Hepatocyte (in vitro differentiated cells): Measurements from ENCODE around the gene SCAMP5. TPM values are rescaled to one million over a fixed set of nuclear protein-coding genes. Genes with fewer than 3 reads are reported as not detected.

Experiments
- DNase-seq: peaks from one replicate; pipeline ENCODE4 v3.0.0-alpha.2; 2016; ENCODE audit warnings: low spot score
- H2AFZ ChIP-seq: fragments of 200-600 bp; sonication (generic); 2 replicates; pipeline ENCODE4 v1.6.0; 2016; ENCODE audit warnings: antibody characterized with exemption, mild to moderate bottlenecking
- H3K27ac ChIP-seq: fragments of 200-600 bp; sonication (generic); 2 replicates; pipeline ENCODE4 v1.5.1; 2016; ENCODE audit warnings: mild to moderate bottlenecking
- H3K27me3 ChIP-seq: fragments of 200-600 bp; sonication (generic); 2 replicates; pipeline ENCODE4 v1.6.1; 2016
- H3K36me3 ChIP-seq: fragments of 200-600 bp; sonication (generic); replicated peaks from 2 replicates; pipeline ENCODE4 v1.5.1; 2016; ENCODE audit warnings: low read depth; ENCODE audit not compliant: insufficient read depth
- H3K4me1 ChIP-seq: fragments of 200-600 bp; sonication (generic); 2 replicates; pipeline ENCODE4 v1.5.1; 2016; ENCODE audit warnings: mild to moderate bottlenecking, moderate library complexity; ENCODE audit not compliant: insufficient read depth
- H3K4me2 ChIP-seq: fragments of 200-600 bp; sonication (generic); 2 replicates; pipeline ENCODE4 v1.6.0; 2016
- H3K4me3 ChIP-seq: fragments of 200-600 bp; sonication (generic); 2 replicates; pipeline ENCODE4 v1.5.1; 2016; ENCODE audit warnings: mild to moderate bottlenecking
- H3K79me2 ChIP-seq: fragments of 200-600 bp; sonication (generic); 2 replicates; pipeline ENCODE4 v1.6.0; 2017; ENCODE audit warnings: mild to moderate bottlenecking
- H3K9me2 ChIP-seq: fragments of 200-600 bp; sonication (generic); replicated peaks from 2 replicates; pipeline ENCODE4 v1.6.0; 2017; ENCODE audit warnings: mild to moderate bottlenecking; ENCODE audit not compliant: insufficient read depth
- H3K9me3 ChIP-seq: fragments of 200-600 bp; sonication (generic); 2 replicates; pipeline ENCODE4 v1.5.1; 2016; ENCODE audit warnings: low read depth, mild to moderate bottlenecking
- H4K20me1 ChIP-seq: fragments of 200-600 bp; sonication (generic); 2 replicates; pipeline ENCODE4 v1.6.0; 2016; ENCODE audit warnings: mild to moderate bottlenecking; ENCODE audit not compliant: insufficient read depth, poor library complexity, severe bottlenecking
- EZH2 ChIP-seq: fragments of 200-600 bp; sonication (generic); IDR thresholded peaks from 2 replicates; pipeline ENCODE4 v1.6.1; 2016; ENCODE audit warnings: antibody characterized with exemption, mild to moderate bottlenecking, borderline replicate concordance
- EZH2phosphoT487 ChIP-seq: fragments of 200-600 bp; sonication (generic); IDR thresholded peaks from one replicate; pipeline ENCODE4 v1.6.1; 2018; ENCODE audit warnings: antibody characterized with exemption, mild to moderate bottlenecking, low read depth, moderate library complexity; ENCODE audit not compliant: unreplicated experiment, severe bottlenecking
- WGBS: methylation state at CpG from one replicate; pipeline ENCODE4 v1.1.6; 2016; ENCODE audit warnings: low lambda C conversion rate; ENCODE audit errors: missing lambda C conversion rate; 5-methylcytosine and 5-hydroxymethylcytosine counted together
- polyA plus RNA-seq: library from polyadenylated mRNA; unstranded; fragments of >200 nt; fragmentation: Nextera tagmentation; extraction: Ambion mirVana; gene quantifications from 2 replicates; pipeline ENCODE4 v1.2.1, GENCODE V29; 2016
- total RNA-seq: library from RNA; depleted of rRNA; stranded (reverse); fragments of >200 nt; gene quantifications from 2 replicates; pipeline ENCODE4 v1.2.3, GENCODE V29; 2014
- TF ChIP-seq, protein P1 (sequence below): fragments of 200-600 bp; sonication (generic); IDR thresholded peaks from 2 replicates; pipeline ENCODE4 v1.5.1; 2016; ENCODE audit warnings: antibody characterized with exemption, mild to moderate bottlenecking; ENCODE audit not compliant: poor library complexity

SCAMP5 gene
- total and polyA plus RNA-seq, 2 experiments from 2014 or later = 10.6 to 18.8 TPM

DNA sequence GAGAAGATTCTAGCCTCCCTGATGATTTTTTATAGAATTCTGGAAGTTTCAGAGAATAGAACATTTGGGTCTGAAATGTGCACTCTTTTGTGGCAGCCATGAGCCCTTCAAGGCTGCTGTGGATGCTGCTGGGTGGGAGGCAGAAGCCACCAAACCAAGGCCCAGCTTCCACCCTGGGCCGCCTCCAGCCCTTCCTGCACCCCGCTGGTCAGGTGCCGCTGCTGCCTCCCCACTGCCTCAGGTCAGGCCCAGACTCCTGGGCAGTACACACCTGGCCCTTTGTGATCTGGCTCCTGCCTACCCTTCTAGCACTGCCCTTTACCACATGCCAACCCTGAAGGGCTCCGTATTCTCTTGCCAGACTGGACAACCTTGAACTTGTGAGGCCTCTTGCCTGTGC is 56.3 kb downstream of the SCAMP5 start:
- 98% methylated on average over 4 of the region's 4 CpGs for WGBS
- no peak overlapping the region for H3K4me2 ChIP-seq
- TF ChIP-seq EZH2 (no peak), EZH2phosphoT487 (no peak)
- TF ChIP-seq, protein P1, sequence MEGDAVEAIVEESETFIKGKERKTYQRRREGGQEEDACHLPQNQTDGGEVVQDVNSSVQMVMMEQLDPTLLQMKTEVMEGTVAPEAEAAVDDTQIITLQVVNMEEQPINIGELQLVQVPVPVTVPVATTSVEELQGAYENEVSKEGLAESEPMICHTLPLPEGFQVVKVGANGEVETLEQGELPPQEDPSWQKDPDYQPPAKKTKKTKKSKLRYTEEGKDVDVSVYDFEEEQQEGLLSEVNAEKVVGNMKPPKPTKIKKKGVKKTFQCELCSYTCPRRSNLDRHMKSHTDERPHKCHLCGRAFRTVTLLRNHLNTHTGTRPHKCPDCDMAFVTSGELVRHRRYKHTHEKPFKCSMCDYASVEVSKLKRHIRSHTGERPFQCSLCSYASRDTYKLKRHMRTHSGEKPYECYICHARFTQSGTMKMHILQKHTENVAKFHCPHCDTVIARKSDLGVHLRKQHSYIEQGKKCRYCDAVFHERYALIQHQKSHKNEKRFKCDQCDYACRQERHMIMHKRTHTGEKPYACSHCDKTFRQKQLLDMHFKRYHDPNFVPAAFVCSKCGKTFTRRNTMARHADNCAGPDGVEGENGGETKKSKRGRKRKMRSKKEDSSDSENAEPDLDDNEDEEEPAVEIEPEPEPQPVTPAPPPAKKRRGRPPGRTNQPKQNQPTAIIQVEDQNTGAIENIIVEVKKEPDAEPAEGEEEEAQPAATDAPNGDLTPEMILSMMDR = no peak
- H3K79me2 ChIP-seq = no peaks in the 10 kb centered on the region
- H3K36me3 ChIP-seq = no peaks in the 10 kb centered on the region
- no peak for DNase-seq
- H3K27ac ChIP-seq = no peak overlapping the region
- no peak overlapping the region for H3K4me3 ChIP-seq
- H2AFZ ChIP-seq = no peak overlapping the region
- H3K4me1 ChIP-seq = peaks cover 23% of the 10 kb centered on the region
- H3K9me2 ChIP-seq = no peaks in the 10 kb centered on the region
- no peaks in the 10 kb centered on the region for H4K20me1 ChIP-seq
- H3K9me3 ChIP-seq = no peaks in the 10 kb centered on the region
- H3K27me3 ChIP-seq = no peaks in the 10 kb centered on the region

DNA sequence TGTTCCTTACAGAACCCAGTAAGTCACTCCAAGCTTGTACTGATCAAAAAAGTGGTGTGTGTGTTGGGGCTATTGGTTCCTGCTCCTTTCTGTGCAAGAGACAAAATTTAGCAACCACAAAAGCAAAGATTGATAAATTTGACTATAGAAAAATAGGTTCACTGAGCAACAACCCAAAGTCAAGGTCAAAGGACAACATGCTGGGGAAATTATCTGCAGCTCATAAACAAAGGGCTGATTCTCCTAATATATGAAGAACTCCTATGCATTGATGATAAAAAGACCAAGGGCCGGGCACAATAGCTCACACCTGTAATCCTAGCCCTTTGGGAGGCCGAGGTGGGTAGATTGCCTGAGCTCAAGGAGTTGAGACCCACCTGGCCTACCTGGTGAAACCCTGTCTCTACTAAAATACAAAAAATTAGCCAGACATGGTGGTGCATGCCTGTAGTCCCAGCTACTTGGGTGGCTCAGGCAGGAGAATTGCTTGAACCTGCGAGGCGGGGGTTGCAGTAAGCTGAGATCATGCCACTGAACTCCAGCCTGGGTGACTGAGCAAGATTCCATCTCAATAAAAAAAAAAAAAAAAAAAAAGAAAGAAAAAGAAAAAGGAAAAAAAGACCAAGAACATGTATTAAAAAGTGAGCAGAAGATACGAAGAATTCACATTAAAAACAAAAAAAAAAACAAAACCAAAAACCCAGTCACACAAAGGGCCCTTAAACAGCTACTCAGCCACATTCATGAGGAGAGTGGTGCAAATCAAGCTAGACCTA is 57.8 kb downstream of the SCAMP5 start:
- H3K36me3 ChIP-seq = no peaks in the 10 kb centered on the region
- no peaks in the 10 kb centered on the region for H3K9me2 ChIP-seq
- H3K4me2 ChIP-seq = no peak overlapping the region
- TF ChIP-seq EZH2phosphoT487 (no peak), EZH2 (no peak)
- TF ChIP-seq, protein P1 = no peak
- H3K27ac ChIP-seq = no peak overlapping the region
- H4K20me1 ChIP-seq = no peaks in the 10 kb centered on the region
- H2AFZ ChIP-seq = no peak overlapping the region
- H3K4me1 ChIP-seq = peaks cover 15% of the 10 kb centered on the region
- WGBS = 100% methylated on average over 5 of the region's 5 CpGs
- no peaks in the 10 kb centered on the region for H3K27me3 ChIP-seq
- DNase-seq = no peak
- no peaks in the 10 kb centered on the region for H3K79me2 ChIP-seq
- no peak overlapping the region for H3K4me3 ChIP-seq
- no peaks in the 10 kb centered on the region for H3K9me3 ChIP-seq

DNA sequence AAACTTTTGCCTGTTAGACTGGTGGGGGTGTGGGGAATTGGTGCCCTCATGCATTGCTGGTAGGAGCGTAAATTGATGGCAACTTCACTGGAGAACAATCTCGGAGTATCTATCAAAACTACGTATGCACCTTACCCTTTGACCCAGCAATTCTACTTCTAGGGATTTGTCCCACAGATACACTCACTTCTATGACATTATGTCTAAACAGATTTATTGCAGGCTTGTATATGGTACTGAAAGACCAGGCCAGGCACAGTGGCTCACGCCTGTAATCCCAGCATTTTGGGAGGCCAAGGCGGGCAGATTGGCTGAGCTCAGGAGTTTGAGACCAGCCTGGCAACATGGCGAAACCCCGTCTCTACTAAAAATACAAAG is 58.4 kb downstream of the SCAMP5 start:
- no peak overlapping the region for H3K27ac ChIP-seq
- TF ChIP-seq, protein P1 = no peak
- TF ChIP-seq EZH2phosphoT487 (no peak), EZH2 (no peak)
- no peaks in the 10 kb centered on the region for H4K20me1 ChIP-seq
- no peak for DNase-seq
- no peaks in the 10 kb centered on the region for H3K9me2 ChIP-seq
- WGBS = 94% methylated on average over 7 of the region's 7 CpGs
- H3K27me3 ChIP-seq = no peaks in the 10 kb centered on the region
- H3K36me3 ChIP-seq = no peaks in the 10 kb centered on the region
- no peak overlapping the region for H3K4me3 ChIP-seq
- H3K4me1 ChIP-seq = peaks cover 21% of the 10 kb centered on the region
- H3K79me2 ChIP-seq = no peaks in the 10 kb centered on the region
- no peak overlapping the region for H2AFZ ChIP-seq
- H3K4me2 ChIP-seq = no peak overlapping the region
- no peaks in the 10 kb centered on the region for H3K9me3 ChIP-seq
